Suppressor macrophage treated with lipopolysaccharide for 4 hours (primary cell): ENCODE results near the gene VPS8.

Experiments used
- DNase-seq: peaks from one replicate; pipeline ENCODE4 v3.0.0-alpha.2; 2020

The VPS8 gene

GRCh38 chr3:184812662-184813042, 686 bp downstream of the VPS8 start:
- DNase-seq: no peak

- DNase-seq: no peak
Observed at GRCh38 chr3:184813357-184813756, 1.4 kb downstream of the VPS8 start.

- DNase-seq: peak; percentile 68
Observed at GRCh38 chr3:184814214-184814613, 2.2 kb downstream of the VPS8 start.

GRCh38 chr3:184815046-184815930, 3.3 kb downstream of the VPS8 start:
- peak; percentile 73 for DNase-seq

GRCh38 chr3:184816614-184817013, 4.6 kb downstream of the VPS8 start:
- no peak for DNase-seq

GRCh38 chr3:184820525-184820924, 8.6 kb downstream of the VPS8 start:
- DNase-seq: peak; percentile 42

GRCh38 chr3:184821034-184821433, 9.1 kb downstream of the VPS8 start:
- no peak for DNase-seq

GRCh38 chr3:184822081-184822480, 10.1 kb downstream of the VPS8 start:
- no peak for DNase-seq

- no peak for DNase-seq
Observed at GRCh38 chr3:184822654-184823053, 10.7 kb downstream of the VPS8 start.

- DNase-seq: no peak
Observed at GRCh38 chr3:184823990-184824389, 12.0 kb downstream of the VPS8 start.

GRCh38 chr3:184825121-184825820, 13.3 kb downstream of the VPS8 start:
- DNase-seq: peak; percentile 44

GRCh38 chr3:184827572-184827971, 15.6 kb downstream of the VPS8 start:
- DNase-seq: no peak

- no peak for DNase-seq
Observed at GRCh38 chr3:184832044-184832443, 20.1 kb downstream of the VPS8 start.

GRCh38 chr3:184832903-184833302, 20.9 kb downstream of the VPS8 start:
- no peak for DNase-seq

- no peak for DNase-seq
Observed at GRCh38 chr3:184836090-184836822, 24.3 kb downstream of the VPS8 start.

GRCh38 chr3:184842433-184842832, 30.5 kb downstream of the VPS8 start:
- no peak for DNase-seq

- DNase-seq: no peak
Observed at GRCh38 chr3:184845819-184846218, 33.9 kb downstream of the VPS8 start.

- no peak for DNase-seq
Observed at GRCh38 chr3:184846496-184846895, 34.5 kb downstream of the VPS8 start.

- DNase-seq: no peak
Observed at GRCh38 chr3:184848934-184849333, 37.0 kb downstream of the VPS8 start.

- no peak for DNase-seq
Observed at GRCh38 chr3:184850201-184850600, 38.2 kb downstream of the VPS8 start.

GRCh38 chr3:184857099-184857498, 45.1 kb downstream of the VPS8 start:
- no peak for DNase-seq

- no peak for DNase-seq
Observed at GRCh38 chr3:184864000-184864399, 52.0 kb downstream of the VPS8 start.

GRCh38 chr3:184868477-184868876, 56.5 kb downstream of the VPS8 start:
- no peak for DNase-seq

GRCh38 chr3:184872200-184872599, 60.2 kb downstream of the VPS8 start:
- no peak for DNase-seq
